B cell (primary cell): Measurements from ENCODE around the gene HHATL. TPM values are rescaled to one million over a fixed set of nuclear protein-coding genes. Genes with fewer than 3 reads are reported as not detected.

Experiments
- ATAC-seq: fragments of 200-7000 bp; cut with Tn5 transposase; one replicate; pipeline ENCODE4 v1.10.0; 2021; ENCODE audit warnings: low read depth, mild to moderate bottlenecking, moderate number of reproducible peaks, moderate library complexity
- CTCF ChIA-PET: fragments of 350-600 bp; sonication (Branson Sonifier 250); formaldehyde crosslinking; loops from one replicate; lab custom pipeline; 2021; ENCODE audit warnings: antibody characterized with exemption, inconsistent platforms; lab: Charles Lee
- POLR2A ChIA-PET: fragments of 350-600 bp; sonication (Branson Sonifier 250); formaldehyde crosslinking; loops from one replicate; lab custom pipeline; 2021; ENCODE audit warnings: antibody characterized with exemption; lab: Charles Lee
- DNase-seq: peaks from one replicate; pipeline ENCODE4 v3.0.0; 2013
- H2AFZ ChIP-seq: 2 replicates; pipeline ENCODE4 v1.6.1; 2012; ENCODE audit warnings: mild to moderate bottlenecking, low read depth, low read length; ENCODE audit not compliant: insufficient read depth, poor library complexity, severe bottlenecking
- H3K27ac ChIP-seq, 2 donors: 1 replicate in 1 of 2; 2 replicates in 1 of 2; pipeline ENCODE4 v1.5.1; 2012 to 2013; ENCODE audit warnings: low read length in 2 of 2, mild to moderate bottlenecking in 2 of 2, moderate library complexity in 1 of 2
- H3K27me3 ChIP-seq, 4 experiments: fragments of 200-600 bp in 1 of 4; sonication (generic) in 1 of 4; replicated peaks in 1 of 4; 1 replicate in 2 of 4; 2 replicates in 2 of 4; pipeline versions ENCODE4 v1.6.1 to v1.7.0; 2013 to 2016; ENCODE audit warnings: low read length in 3 of 4, mild to moderate bottlenecking in 2 of 4, mixed read lengths in 1 of 4, moderate library complexity in 1 of 4; ENCODE audit not compliant: insufficient read depth in 4 of 4, control insufficient read depth in 3 of 4; ENCODE audit errors: control extremely low read depth in 1 of 4
- H3K36me3 ChIP-seq, 2 experiments: replicated peaks in 1 of 2; 1 replicate in 1 of 2; 2 replicates in 1 of 2; pipeline versions ENCODE4 v1.6.1 to v1.7.1; 2013; ENCODE audit warnings: low read length in 1 of 2; ENCODE audit not compliant: insufficient read depth in 2 of 2, control insufficient read depth in 1 of 2; ENCODE audit errors: control extremely low read depth in 1 of 2, extremely low read depth in 1 of 2
- H3K4me1 ChIP-seq, 2 donors: fragments of 200-600 bp in 1 of 2; sonication (generic) in 1 of 2; 1 replicate in 1 of 2; 2 replicates in 1 of 2; pipeline versions ENCODE4 v1.5.1 to v1.6.1; 2013 to 2017; ENCODE audit warnings: low read length in 2 of 2; ENCODE audit not compliant: control insufficient read depth in 2 of 2, insufficient read depth in 2 of 2
- H3K4me2 ChIP-seq: replicated peaks from 2 replicates; pipeline ENCODE3; 2012; ENCODE audit warnings: mild to moderate bottlenecking, low read depth, low read length; ENCODE audit not compliant: poor library complexity, severe bottlenecking
- H3K4me3 ChIP-seq, 5 experiments: fragments of 200-600 bp in 1 of 5; sonication (generic) in 1 of 5; 1 replicate in 3 of 5; 2 replicates in 2 of 5; pipeline versions ENCODE4 v1.5.1 to v1.7.0; 2011 to 2016; ENCODE audit warnings: low read length in 4 of 5, mild to moderate bottlenecking in 4 of 5, low read depth in 2 of 5, control low read depth in 1 of 5, moderate library complexity in 1 of 5; ENCODE audit not compliant: insufficient read depth in 1 of 5; ENCODE audit errors: control extremely low read depth in 1 of 5, extremely low read depth in 1 of 5
- H3K79me2 ChIP-seq: fragments of 200-600 bp; sonication (generic); one replicate; pipeline ENCODE4 v1.6.0; 2016; ENCODE audit warnings: low read length; ENCODE audit not compliant: control insufficient read depth, insufficient read depth
- H3K9ac ChIP-seq: fragments of 200-600 bp; sonication (generic); 2 replicates; pipeline ENCODE4 v1.6.1; 2017; ENCODE audit warnings: mild to moderate bottlenecking, low read length, moderate library complexity
- H3K9me3 ChIP-seq, 3 donors: one replicate each; pipeline versions ENCODE4 v1.6.1 to v1.7.1; 2013; ENCODE audit warnings: low read length in 2 of 3; ENCODE audit not compliant: control insufficient read depth in 2 of 3, insufficient read depth in 1 of 3; ENCODE audit errors: control extremely low read depth in 1 of 3
- H4K20me1 ChIP-seq: 2 replicates; pipeline ENCODE4 v1.6.0; 2012; ENCODE audit warnings: mild to moderate bottlenecking, low read length; ENCODE audit not compliant: insufficient read depth, control insufficient read depth, poor library complexity, severe bottlenecking
- H3K27ac Mint-ChIP-seq: one replicate; pipeline ENCODE4 v1.8.0; 2021; ENCODE audit warnings: mixed read lengths
- H3K27me3 Mint-ChIP-seq: one replicate; pipeline ENCODE4 v1.8.0; 2021; ENCODE audit warnings: mixed read lengths
- H3K4me1 Mint-ChIP-seq: one replicate; pipeline ENCODE4 v1.8.0; 2021; ENCODE audit warnings: mixed read lengths
- H3K4me3 Mint-ChIP-seq: one replicate; pipeline ENCODE4 v1.8.0; 2021; ENCODE audit warnings: mixed read lengths
- H3K9me3 Mint-ChIP-seq: one replicate; pipeline ENCODE4 v1.8.0; 2022; ENCODE audit warnings: mixed read lengths; ENCODE audit not compliant: insufficient read depth
- EZH2 ChIP-seq: IDR thresholded peaks from 2 replicates; pipeline ENCODE4 v1.6.1; 2012; ENCODE audit warnings: borderline replicate concordance, low read depth, mild to moderate bottlenecking, moderate library complexity, low read length; ENCODE audit not compliant: insufficient read depth, poor library complexity, severe bottlenecking
- WGBS: methylation state at CpG from one replicate; pipeline ENCODE4 v1.1.5; 2013; ENCODE audit warnings: missing lambda C conversion rate; ENCODE audit not compliant: insufficient coverage; 5-methylcytosine and 5-hydroxymethylcytosine counted together
- intact Hi-C: fragments of 100-400 bp; cut with micrococcal nuclease; formaldehyde crosslinking; loops from one replicate; pipeline ENCODE4 v1.10.0; 2022
- polyA plus RNA-seq: library from polyadenylated mRNA; depleted of rRNA; stranded (reverse); fragments of >200 nt; gene quantifications from 2 replicates; pipeline ENCODE4 v1.2.3, GENCODE V29; 2012
- total RNA-seq, 2 donors: library from RNA; stranded (reverse); fragments of 120-200 nt in 1 of 2; gene quantifications; 1 replicate in 1 of 2; 2 replicates in 1 of 2; pipeline versions ENCODE4 v1.2.3 to v1.2.4, GENCODE V29; 2013 to 2022
- TF ChIP-seq, protein P1 (sequence below): fragments of 200-600 bp; IDR thresholded peaks from one replicate; pipeline ENCODE4 v1.8.0; 2022; ENCODE audit warnings: antibody characterized with exemption, mild to moderate bottlenecking

Gene HHATL
- total and polyA plus RNA-seq, 2 donors (not counting 1 experiment from before 2014, with no cell fraction given) = not detected

DNA sequence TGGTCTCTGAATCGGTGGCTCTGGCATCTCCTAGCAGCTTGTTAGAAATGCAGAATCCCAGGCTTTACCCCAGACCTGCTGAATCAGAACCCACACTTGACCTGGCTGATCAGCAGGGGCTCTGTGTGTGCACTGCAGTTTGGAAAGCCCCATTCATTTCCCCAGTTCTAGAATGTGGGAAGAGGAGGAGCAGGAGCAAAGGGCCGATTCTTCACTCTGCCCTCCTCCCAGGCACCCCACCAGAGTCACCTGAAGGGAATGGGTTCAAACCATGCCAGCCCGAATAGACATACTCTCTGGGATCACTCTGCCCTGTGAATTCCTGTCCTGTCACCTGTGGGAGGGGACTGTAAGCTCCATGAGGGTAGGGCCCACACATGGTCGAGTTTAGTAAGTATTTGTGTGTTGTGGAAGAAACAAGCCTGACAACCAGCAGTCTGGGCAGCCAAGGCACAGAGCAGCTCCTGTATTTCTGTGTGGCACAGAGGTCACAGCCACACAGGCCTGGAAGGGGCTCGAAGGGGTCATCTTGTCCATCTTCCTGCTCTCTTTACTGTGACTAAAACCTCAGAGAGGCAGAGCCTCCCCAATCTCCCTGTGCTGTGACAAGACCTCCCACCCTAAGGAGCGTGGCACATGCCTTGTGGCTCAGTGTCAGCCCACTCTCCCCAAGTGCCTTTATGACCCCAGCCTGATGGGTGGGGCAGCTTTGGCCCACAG lies 29.0 kb upstream of the HHATL start:
- no peaks in the 10 kb centered on the region for H3K4me1 Mint-ChIP-seq
- Histone ChIP-seq H2AFZ (no peak overlapping the region), H3K27ac (no peak overlapping the region), H3K4me1 (no peaks in the 10 kb centered on the region), H3K9ac (no peak overlapping the region), H3K4me2 (no peak overlapping the region), H3K36me3 (no peaks in the 10 kb centered on the region), H3K27me3 (no peaks in the 10 kb centered on the region), H3K79me2 (no peaks in the 10 kb centered on the region), H4K20me1 (no peaks in the 10 kb centered on the region), H3K9me3 (no peaks in the 10 kb centered on the region), H3K4me3 (no peak overlapping the region)
- no peak for DNase-seq
- no peak overlapping the region for H3K4me3 Mint-ChIP-seq
- POLR2A ChIA-PET = no interaction called here
- H3K9me3 Mint-ChIP-seq = no peaks in the 10 kb centered on the region
- ATAC-seq = no peak
- TF ChIP-seq, protein P1, sequence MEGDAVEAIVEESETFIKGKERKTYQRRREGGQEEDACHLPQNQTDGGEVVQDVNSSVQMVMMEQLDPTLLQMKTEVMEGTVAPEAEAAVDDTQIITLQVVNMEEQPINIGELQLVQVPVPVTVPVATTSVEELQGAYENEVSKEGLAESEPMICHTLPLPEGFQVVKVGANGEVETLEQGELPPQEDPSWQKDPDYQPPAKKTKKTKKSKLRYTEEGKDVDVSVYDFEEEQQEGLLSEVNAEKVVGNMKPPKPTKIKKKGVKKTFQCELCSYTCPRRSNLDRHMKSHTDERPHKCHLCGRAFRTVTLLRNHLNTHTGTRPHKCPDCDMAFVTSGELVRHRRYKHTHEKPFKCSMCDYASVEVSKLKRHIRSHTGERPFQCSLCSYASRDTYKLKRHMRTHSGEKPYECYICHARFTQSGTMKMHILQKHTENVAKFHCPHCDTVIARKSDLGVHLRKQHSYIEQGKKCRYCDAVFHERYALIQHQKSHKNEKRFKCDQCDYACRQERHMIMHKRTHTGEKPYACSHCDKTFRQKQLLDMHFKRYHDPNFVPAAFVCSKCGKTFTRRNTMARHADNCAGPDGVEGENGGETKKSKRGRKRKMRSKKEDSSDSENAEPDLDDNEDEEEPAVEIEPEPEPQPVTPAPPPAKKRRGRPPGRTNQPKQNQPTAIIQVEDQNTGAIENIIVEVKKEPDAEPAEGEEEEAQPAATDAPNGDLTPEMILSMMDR = no peak
- TF ChIP-seq EZH2 = no peak
- intact Hi-C loops = no loop called here
- H3K27me3 Mint-ChIP-seq = no peaks in the 10 kb centered on the region
- no peak overlapping the region for H3K27ac Mint-ChIP-seq
- 82% methylated on average over 5 of the region's 6 CpGs for WGBS
- CTCF ChIA-PET = no interaction called here

DNA sequence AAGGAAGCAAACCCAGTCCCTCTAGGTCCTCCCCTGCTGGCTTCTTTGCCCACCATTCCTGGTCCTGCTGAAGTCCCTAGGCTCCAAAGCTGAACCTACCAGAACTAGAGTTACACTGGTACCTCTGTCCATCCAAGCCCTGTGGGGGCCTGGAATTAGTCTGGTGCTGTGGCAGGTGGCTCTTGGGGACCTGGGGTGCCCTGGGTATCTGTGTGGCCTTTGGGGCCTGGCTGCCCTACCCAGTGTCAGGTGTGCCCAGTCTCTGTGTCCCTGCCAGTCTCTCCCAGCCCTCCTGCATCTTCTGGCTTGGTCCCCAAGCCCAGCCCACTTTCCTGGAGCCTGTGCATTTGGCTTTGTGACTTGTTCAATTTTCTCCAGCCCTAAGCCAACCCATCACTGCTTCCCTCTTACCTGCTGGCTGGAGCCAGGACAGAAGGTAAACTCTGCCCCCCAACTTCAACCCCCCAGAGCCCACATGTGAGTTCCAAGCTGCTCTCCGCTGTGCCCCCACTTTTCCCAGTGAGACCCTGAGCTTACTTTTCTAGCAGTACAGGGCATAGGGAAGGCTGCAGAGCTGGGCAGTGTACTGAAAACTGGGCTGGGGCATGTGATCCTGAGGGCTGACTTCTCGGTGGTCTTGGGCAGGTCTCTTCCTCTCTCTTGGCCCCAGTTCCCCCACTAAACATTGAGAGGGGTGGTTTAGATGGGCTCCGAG lies 28.3 kb upstream of the HHATL start:
- H2AFZ ChIP-seq = no peak overlapping the region
- H3K27me3 ChIP-seq = no peaks in the 10 kb centered on the region
- H3K9ac ChIP-seq = no peak overlapping the region
- no peak for DNase-seq
- no peaks in the 10 kb centered on the region for H3K79me2 ChIP-seq
- H3K4me3 Mint-ChIP-seq = no peak overlapping the region
- intact Hi-C loops = no loop called here
- no peaks in the 10 kb centered on the region for H3K4me1 ChIP-seq
- H4K20me1 ChIP-seq = no peaks in the 10 kb centered on the region
- 100% methylated on average over 1 of the region's 3 CpGs for WGBS
- H3K4me1 Mint-ChIP-seq = no peaks in the 10 kb centered on the region
- no peak overlapping the region for H3K4me2 ChIP-seq
- ChIA-PET CTCF (no interaction called here), POLR2A (no interaction called here)
- no peak overlapping the region for H3K27ac ChIP-seq
- no peak overlapping the region for H3K27ac Mint-ChIP-seq
- H3K27me3 Mint-ChIP-seq = no peaks in the 10 kb centered on the region
- no peaks in the 10 kb centered on the region for H3K9me3 Mint-ChIP-seq
- no peaks in the 10 kb centered on the region for H3K9me3 ChIP-seq
- no peaks in the 10 kb centered on the region for H3K36me3 ChIP-seq
- TF ChIP-seq, protein P1 = no peak
- no peak for TF ChIP-seq EZH2
- ATAC-seq = no peak
- H3K4me3 ChIP-seq = no peak overlapping the region
